ENCODE measurements around the gene CXCR1.
"Not testable (repeated sequence)": the region's sequence is repeated elsewhere in the genome, so short reads cannot be mapped to it uniquely, and the experiment has no call there.

Gene CXCR1

DNA sequence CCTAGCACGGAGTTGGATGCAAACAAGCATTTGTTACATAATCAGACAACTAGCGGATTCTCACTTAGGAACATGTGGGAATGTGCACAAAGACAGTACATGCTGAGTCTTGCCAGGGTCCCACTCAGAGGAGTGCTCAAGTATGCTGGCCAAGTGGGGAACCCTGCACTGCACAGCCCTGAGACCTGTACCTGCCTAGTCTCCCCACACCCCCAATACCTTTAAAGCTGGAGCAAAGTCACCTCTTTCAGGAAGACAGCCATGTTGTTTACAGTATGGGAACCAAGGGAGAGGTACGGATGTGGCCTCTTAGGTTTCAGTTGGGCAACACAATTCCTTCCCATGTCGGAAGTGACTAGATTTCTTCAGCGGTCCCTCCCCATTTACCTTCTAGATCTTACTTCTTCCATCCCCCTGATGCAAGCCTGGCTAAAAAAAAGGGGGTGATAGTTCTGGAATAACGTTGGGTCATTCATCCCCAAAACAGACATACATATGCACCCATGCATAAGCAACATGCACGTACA is 10.7 kb downstream of the CXCR1 start:
- no peak for DNase-seq

DNA sequence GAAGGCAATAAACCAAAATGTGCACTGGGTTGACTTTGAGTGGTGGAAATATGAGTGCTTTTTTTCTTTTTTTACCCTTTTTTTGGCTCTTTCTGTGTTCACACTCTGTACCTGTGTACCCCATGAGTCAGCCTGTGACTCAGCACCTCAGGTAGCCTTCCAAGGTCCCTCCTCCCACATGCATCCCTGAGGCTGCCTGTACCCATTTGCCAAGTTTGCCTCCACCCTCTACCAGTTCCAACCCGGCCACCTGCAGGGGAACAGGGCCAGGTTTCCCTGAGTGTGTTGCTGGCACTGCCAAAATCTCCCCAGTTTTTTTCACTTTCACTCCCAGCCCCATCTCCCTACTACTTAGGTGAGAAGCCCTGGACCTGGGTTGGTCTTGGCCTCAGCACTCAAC is 14.0 kb downstream of the CXCR1 start:
- no peak for DNase-seq

GRCh38 chr2:218152172-218152571 is 14.6 kb downstream of the CXCR1 start:
- DNase-seq = no peak

DNA sequence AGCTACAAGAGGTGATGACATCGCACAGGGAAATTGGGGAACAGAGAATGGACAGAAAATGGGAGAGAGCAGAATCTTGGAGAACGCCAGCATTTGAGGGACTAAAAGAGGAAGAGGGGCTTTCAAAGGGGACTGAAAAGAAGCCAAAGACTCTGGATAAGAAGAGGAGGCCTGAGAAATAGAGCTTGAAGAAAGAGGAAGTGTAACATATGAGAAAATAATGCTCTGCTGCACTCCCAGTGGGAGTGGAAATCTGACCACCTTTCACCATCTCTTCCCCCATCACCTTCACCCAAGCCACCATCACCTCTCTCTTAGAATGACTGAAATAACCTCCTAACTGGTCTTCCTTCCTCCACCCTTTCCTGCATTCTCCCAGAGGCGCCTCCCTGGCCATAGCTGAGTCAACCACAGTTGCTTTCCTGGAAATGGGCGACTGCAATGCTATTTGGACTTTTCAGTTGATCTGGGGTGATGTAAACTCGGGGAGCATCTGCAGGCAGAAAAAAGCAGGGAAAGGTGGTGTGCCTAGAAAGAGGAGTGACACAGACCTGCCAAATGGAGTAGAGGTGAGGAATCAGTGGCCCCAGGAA is 16.8 kb downstream of the CXCR1 start:
- DNase-seq = no peak

- no peak for DNase-seq
Observed at GRCh38 chr2:218149098-218149497, 17.7 kb downstream of the CXCR1 start.

DNA sequence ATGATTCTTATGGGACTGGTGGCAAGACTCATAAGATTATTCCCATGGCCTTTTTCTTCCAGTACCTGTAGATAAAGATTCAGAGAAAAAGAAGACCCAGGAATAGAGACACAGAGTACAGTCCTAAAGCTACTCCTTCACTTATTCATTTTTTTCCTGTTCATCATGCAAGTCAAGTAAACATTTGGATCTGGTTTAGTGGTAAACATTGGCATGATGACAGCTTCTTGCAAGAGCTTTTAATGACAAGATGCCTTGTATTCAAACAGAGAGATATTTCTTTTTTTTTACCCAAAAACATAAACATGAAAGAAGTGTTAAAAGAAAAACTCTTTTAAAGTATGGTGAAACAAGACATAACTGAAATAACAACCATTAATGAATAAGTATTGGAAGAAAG is 20.7 kb downstream of the CXCR1 start:
- no peak for DNase-seq

- DNase-seq = no peak
Observed at GRCh38 chr2:218145124-218145523, 21.6 kb downstream of the CXCR1 start.

GRCh38 chr2:218138047-218138446 is 28.7 kb downstream of the CXCR1 start:
- no peak for DNase-seq

- DNase-seq = no peak
Observed at GRCh38 chr2:218137514-218137913, 29.2 kb downstream of the CXCR1 start.

GRCh38 chr2:218130822-218131221 is 35.9 kb downstream of the CXCR1 start:
- DNase-seq = no peak

DNA sequence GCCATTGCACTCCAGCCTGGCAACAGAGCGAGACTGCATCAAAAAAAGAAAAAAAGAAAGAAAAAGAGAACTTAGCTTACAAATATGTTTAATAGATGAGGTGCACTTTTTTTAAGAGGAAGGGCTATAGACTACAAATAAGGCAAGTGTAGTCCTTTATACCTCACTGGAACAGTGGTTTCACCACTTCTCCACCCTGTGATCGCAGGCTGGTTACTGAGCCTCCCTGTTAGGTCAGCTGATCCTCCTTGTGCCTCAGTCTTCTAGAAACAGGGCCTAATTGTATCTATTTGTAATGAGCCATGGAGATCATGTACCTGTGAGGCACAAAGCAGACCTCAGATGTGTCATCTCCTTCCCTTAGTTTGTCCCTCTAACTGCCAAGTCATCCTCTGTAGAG is 36.4 kb downstream of the CXCR1 start:
- no peak for DNase-seq

DNA sequence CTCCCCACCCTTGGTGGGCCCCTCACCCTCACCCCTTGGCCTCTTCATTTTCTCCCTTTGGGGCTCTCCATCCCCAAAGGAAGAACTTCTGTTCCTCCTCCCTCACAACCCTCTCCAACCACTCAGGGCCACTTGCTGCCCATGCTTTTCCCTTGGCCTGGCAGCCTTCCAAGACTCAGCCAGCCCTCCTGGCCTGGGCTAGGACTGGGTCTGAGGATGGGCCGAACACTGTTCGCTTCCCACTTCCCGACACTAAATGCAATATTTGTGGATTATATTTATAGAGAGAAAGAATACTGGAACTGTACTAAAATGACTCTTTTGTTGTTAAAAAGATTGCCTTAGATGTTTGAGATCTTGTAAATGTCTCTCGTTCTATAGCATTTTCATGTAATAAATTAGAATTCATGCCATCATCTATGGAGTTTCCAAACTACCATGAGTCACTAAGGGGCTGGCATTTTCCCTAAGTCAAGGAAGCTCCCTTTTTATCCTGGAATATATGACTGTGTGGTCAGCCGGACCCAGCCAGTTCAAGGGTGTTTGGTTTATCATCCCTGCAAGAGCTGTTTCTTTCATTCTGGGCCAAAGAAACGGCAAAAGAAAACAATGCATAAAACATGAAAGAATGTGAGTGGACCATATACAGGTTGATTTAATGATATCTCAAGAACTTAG is 37.2 kb downstream of the CXCR1 start:
- DNase-seq = no peak

DNA sequence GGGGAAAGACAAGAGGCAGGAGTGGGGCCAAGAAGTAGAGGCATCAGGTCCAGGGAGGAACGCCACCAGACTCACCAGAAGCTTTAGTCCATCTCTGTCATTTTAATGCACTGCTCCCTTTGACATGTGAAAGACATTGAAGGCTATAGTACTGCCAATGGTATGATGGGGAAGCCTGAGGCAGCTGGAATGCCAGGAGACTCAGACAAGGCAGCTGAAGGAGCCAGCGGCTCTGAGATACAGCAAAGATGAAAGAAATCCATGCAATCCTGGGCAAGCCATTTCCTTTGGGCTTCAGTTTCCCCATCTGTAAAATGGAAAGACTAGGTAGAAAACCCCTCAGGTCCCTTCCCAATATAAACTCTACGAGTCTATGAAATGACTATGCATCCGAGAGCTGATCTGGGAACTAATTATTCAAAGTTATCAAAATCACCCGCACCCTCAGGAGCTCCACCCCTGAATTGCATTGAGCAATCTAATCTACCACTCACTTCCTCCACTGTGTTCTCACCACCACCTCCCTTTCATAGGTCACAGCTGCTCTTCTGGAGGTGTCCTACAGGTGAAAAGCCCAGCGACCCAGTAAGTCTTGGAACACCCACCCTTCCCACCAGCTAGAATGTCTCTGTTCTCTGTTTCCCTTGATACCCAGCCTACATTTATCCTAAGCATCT is 37.8 kb downstream of the CXCR1 start:
- DNase-seq = no peak

DNA sequence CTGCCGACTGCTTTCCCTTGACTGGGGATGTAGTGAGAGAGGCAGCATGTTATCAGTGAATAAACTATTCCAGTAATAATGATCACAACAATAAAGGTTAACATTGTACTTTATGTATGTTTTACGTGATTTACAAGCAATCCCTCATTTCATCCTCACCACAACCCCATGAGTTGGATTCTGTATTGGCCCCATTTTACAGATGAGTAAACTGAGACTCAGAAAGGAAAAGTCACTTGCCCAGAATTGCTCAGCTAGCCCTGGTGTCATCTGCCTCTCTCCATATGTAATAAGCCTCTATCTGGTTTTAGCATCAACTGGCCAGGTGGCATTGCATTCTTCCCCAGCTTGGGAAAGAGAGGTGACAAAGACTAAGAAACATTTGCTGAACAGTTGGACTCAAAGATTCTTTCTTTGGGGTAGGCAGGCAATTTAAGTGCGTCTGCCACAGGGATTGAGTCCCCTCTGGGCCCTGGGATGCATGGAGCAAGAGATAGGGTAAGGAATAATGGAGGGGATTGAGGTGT is 38.8 kb downstream of the CXCR1 start:
- DNase-seq = no peak

GRCh38 chr2:218125626-218126080 is 41.1 kb downstream of the CXCR1 start, which contains the start of gene CXCR2:
Gene CXCR2, plus strand, starts transcription at chr2:218126028. Its CDS starts 8,774 bp downstream, at chr2:218134802.
- DNase-seq = no peak

DNA sequence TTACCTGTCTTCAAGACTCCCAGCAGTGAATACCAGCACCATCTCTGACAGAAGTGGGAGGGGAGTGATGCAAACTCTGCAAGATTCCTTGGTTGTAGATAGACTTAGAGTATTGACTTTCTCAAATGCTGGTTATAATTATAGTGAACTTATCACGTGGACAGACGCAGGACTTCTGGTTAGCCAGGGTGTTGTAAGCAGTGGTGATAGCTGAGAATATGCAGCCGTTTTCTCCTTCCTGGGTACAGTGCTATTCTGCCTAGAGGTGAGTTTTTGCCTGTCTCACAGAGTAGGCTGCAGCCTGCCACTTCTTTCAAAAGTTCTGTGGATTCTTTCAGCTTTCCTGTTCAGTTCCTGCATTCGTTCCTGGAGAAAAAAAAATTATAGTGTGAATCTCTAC is 41.7 kb downstream of the CXCR1 start:
- DNase-seq = no peak

DNA sequence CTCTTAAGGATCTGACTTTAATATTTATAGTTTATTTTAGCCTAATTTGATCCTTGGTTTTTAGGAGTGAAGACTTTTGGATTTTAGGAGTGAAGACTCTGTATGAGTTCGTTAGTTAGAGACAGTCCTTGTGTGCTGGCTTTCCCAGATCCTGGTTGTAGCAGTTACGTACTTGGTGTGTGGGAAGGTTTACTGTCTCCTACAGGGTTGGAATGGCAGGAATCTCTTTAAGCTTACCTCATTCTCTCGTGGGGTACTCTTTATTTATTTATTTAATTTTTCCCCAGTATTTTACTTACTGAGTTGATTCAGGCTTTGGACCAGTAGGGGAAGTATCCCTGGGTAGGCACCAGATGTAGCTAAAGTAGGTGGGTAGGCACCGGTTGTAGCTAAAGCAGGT is 42.8 kb downstream of the CXCR1 start:
- no peak for DNase-seq

DNA sequence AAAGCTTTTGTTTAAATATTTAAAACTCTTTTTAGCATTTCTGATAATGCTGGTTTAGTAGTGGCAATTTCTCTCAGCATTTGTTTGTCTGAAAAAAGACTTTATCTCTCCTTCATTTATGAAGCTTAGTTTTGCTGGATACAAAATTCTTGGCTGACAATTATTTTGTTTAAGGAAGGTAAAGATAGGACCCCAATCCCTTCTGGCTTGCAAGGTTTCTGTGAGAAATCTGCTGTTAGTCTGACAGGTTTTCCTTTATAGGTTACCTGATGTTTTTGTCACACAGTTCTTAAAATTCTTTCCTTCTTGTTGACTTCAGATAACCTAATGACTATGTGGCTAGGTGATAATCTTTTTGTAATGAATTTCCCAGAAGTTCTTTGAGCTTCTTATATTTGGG is 44.5 kb downstream of the CXCR1 start:
- not testable (repeated sequence) for DNase-seq

GRCh38 chr2:218121789-218122188 is 45.0 kb downstream of the CXCR1 start:
- DNase-seq = not testable (repeated sequence)
